ENCODE results near the gene FOXP1.

- TF ChIP-seq TAF1 (IDR thresholded peaks at IDR 0.05; ENCODE audit: low read depth, low read length) (no peak), POLR2A (IDR thresholded peaks at IDR 0.05; ENCODE audit: low read depth, low read length) (no peak)
These were observed 254.6 kb downstream of the FOXP1 start for GRCh38 chr3:71328926-71329325.
